Activated CD4-positive, alpha-beta T cell treated with anti-CD3 and anti-CD28 coated beads for 48 hours (primary cell): ENCODE measurements around the gene DPF3.
A peak's percentile ranks its signal among the peaks of the same experiment; 100 is the strongest.

Experiments used
- DNase-seq: peaks from one replicate; pipeline ENCODE4 v3.0.0-alpha.2; 2020

DPF3 gene

DNA sequence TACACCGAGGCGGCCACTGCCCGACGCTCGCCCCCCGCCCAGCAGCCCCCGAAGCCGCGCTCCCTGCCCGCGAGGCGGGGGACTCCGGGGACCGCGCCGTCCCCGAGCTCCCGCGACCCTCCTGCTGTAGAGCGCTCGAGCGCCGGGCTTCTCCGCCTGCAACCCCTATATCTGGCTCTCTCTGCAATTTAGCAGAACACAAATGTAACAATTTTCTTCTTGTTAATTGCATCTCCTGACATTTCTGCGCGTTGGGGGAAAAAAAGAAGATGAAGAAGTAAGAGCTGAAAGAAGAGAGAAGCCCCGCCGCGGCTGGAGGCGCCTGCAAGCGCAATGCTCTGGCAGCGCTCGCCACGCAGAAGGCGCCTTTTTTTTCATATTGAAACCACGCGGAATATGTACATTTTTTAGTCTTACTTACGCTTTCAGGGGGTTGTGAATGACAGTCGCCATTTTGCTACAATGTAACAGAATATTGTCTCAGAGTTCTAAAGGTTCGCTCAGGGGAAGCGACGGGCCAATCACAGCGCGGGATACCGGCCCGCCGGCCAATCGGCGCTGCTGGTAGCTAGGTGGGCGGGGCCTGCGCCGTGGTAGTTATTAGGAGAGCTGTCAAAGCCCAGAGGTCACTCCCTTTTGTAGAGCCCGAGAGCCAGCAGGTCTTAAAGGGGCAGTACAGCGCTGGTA, at the start of gene DPF3:
DPF3 (minus strand) TSS at position 466 of the 687 bp plus-strand sequence; CDS start at position 453, 13 bp downstream.
- peak; percentile 95 for DNase-seq

DNA sequence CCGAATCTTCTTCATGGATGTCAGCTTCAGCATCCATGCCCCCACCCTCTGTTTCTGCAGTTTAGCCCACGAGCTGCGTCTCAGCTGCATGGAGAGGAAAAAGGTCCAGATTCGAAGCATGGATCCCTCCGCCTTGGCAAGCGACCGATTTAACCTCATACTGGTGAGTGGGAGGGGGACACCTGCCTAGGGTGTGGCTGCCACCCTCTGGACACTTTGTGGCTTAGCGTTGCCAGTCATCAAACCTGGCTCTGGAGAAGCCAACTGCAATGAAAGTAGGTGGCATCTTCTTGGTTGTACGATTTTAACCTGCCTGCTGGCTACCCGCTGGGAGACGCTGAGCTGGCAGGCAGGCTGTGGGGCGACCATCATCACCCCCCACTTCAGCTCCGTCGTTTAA, 49.0 kb upstream of the DPF3 start:
- no peak for DNase-seq

DNA sequence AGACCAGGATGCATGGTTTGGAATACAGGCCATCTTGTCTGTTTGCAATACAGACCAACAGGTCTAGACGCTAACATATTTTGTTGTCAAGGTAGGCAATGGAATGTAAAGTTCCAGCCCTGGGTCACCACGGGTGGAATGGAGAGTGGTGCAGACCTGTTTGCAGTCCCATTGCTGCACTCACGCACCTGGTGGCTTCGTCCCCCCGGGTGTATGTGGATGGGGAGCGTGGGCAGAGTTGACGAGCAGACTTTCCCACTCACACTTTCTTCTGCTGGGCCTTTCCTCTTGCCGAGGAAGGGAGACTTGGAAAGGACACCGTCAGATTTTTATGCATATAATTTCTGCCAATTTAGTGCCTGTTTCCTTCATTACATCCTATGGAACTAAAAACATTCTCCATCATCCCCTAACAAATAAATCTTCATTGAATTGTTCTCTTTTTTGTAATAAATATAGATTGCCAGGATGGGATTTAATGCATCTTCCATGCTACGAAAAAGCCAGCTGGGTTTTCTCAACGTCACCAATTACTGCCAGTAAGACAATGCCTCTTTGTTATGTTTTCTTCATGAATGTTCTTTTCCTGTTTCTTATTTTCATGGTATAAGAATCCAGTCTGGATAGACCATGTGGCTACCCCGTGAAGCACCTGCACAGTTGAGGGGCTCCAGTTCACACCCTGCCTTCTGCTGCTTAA, 47.5 kb upstream of the DPF3 start:
- no peak for DNase-seq

DNA sequence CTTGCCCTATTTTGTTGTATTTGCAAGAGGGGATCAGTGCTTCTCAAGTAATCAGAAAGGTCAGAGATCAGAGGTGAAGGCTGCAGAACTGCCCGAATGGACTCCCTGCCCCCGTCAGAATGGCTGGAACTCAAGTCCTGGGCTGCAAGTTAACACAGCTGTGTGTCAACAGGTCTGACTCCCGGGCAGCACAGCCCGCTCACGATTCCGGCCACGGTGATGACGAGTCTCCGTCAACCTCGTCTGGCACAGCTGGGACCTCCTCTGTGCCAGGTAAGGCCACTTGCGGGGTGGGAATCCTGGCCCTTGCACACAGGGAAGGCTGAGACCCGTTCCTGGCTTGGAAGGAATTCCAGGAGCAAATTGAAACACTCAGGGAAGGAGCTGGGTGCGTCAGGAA, 45.7 kb upstream of the DPF3 start:
- DNase-seq: no peak

DNA sequence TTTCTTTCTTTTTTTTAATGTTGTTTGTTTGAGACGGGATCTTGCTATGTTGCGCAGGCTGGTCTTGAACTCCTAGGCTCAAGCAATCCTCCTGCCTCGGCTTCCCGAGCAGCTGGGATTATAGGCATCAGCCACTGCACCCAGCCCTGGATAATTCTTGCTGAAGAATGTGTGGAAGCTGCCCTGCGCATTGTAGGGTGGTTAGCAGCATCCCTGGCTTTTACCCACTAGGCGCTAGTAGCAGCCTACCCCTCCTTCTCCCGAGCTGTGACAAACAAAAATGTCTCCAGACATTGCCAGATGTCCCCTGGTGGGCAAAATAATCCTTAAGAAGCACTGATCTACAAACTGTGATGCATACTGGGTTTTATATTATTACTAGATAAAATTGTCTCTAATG, 39.0 kb upstream of the DPF3 start:
- no peak for DNase-seq

DNA sequence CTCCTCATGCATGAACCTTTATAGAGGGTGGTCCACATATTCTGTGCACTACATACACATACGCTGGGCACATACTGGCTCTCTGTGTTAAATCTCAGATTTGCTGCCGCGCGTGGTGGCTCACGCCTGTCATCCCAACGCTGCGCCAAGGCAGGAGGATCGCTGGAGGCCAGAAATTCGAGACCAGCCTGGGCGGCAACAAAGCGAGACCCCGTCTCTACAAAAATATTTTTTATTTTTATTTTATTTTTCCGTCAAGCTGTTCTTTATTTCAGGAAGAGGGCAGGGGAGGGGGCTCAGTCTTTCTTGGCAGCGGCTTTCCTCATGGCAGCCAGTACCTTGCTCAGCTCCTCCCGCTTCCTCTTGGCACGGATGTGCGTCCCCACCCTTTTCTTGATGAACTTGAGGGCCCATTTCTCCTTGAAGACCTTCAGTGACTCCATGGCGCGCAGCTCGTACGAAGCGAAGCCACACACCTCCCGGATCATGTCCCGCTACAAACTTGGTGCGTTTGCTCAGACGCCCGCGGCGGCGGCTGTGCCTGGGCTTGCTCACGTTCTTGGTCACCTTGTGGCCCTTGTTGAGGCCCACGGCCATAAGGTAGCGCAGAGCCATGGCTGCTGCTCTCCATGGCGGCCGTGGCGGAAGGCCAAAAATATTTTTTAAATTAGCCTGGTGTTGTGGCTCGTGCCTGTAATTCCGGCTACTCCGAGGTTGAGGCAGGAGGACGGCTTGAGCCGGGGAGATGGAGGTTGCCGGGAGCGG, 35.6 kb upstream of the DPF3 start:
- DNase-seq: no peak

DNA sequence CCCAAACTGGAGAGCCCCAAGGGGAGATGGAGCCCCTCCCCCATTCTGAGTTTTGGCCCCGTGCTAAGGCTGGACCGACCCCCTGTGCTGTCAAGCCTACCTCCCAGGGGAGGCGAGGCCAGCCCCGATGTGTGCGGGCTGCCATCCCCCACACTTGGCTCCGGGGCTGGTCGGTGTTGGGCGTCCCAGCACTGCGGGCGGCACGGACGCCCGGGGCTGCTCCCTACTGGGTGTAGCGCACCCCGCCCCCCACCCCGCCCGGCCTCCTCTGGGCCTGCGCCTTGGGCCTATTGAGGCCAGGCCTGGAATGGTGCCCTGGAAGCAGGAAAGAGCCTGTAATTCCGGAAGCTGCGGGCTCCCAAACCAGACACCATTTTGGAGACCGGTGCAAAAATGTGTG, 35.0 kb upstream of the DPF3 start:
- DNase-seq: no peak

DNA sequence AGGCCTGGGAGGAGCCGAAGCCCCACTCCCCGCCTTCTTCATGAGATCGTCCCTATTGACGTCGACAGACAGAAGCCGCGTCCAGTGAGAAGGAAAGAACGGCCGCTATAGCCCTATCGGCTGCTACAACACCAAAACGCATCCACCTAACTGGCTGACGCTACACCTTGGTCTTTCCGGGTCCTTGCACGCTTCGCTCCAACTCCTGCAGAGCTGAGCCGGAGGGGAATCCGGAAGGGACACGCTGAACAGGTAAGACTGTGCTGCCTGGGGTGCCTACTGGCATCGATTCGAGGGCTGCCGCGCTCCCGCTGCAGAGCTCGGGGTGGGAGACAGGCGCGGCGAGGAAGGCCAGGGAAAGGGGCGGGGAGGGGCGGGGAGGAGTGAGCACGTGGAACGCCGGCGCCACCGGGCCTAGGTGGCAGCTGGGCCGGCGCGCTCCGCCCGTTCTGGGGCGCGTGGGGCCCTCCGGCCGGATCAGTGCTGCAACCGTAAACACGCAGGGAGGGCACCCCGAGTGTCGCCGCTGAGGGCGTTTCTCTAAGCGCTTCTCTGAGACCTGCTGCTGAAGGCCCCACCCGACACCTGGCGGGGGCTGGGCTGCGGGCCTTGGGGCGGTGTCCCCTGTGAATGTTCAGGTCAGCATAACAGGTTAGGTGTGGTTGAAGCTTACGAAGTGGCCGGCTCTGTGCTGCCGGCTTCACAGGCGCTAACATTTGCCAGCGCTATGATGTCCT, 32.6 kb upstream of the DPF3 start, which contains the start of gene DCAF4:
DCAF4 (plus strand) TSS at position 173 of the 737 bp plus-strand sequence. CDS start 11,515 bp downstream, outside the sequence.
- DNase-seq: peak; percentile 96

DNA sequence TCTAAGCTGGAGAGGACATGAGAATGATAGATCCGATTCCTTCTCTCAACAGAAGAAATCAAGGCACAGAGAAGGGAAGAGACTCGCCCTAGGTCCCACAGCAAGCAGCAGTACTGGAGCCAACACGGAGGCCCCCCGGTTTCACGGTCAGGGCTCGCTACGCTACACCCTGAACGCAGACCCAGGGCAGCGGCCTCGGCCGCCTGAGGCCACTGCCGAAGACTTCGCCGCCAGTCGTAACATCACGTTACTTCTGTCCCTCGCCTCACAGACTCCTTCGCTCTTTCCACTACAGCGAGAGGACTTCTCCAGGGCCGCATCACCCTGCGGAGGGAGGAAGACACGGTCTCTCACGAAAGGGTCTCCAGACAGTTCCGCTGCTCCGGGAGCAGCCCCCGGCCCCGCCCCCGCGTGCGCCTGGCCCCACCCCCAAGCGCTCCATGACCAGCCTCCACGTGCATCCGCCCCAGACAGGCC, 32.0 kb upstream of the DPF3 start:
- DNase-seq: no peak

DNA sequence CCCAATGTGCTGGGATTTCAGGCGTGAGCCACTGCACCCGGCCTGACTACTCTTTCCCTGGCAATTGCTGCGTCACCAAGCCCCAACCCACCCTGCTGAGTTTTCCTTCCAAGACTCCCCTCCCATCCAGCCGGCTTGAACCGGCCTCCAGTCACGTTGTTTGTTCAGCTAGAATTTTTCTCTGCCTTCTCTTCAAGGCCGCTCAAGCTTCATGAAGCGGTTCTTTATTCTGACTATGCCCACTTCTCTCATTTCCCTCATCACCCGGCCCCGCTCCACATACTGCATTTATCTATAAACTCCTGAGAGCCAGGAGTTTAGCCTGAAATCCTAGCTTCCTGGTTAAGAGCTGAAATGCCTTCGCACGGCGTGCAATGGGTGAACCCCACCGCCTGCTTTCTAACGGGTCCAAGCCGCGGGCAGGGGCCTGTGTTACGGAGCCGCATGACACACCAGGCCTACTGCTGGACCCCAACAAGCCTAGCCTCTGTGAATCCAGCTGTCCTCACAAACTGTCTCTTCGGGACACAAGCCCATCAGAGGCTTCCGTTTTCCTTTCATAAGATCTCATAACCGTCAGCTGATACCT, 31.4 kb upstream of the DPF3 start:
- no peak for DNase-seq

DNA sequence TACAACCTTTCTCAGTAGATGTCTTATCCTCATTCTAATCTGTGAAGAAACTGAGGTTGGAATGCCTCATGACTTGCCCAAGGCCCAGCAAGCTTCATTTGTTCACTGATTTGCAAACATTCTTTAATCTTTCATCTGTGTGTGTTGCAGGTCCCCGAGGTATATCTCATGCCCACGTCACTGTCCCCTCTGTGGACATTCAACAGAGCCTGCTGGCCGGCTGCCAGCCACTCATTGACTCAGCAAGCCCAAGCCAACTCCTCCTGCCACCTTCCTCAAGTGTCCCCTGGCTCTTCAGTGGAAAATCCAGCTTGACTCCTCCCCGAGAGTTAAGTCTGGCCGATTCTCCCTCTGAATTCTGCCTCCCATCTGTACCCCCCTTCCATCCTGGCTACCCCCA, 30.4 kb upstream of the DPF3 start:
- no peak for DNase-seq

DNA sequence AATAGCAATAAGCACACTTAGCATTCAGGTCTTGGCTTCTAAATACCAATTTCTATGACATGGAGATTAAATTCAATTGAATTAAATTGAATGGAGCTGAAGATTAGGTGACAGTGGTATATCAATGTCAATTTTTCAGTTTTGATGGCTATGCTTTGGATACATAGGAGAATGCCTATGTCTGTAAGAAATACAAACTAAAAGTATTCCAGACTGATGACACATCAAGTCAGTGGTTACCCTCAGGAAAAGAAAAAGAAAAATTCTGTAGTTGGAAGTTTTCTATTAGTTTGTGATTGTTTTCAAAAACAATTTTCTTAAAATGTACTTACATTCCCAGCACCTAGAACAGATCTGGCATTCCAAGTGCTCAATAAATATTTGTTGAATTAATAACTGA, 27.5 kb upstream of the DPF3 start:
- no peak for DNase-seq

DNA sequence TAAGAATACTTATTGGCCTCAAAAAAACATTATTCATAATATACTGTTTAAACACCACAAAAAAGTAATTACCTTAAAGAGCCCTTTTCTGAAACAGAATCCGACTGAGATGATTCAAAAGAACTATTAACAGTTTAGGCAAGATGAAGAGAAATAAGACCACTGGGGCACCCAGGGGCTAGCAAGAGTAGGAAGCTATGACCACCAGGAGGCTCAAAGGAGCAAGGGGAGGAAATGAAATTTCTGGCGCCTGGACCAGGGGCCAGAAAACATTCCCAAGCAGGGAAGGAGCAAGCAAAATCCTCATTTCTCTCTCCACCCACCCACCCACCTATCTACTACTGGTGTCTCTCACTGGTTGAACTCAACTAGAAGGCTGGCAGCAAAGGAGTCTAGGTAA, 26.1 kb upstream of the DPF3 start:
- DNase-seq: no peak

DNA sequence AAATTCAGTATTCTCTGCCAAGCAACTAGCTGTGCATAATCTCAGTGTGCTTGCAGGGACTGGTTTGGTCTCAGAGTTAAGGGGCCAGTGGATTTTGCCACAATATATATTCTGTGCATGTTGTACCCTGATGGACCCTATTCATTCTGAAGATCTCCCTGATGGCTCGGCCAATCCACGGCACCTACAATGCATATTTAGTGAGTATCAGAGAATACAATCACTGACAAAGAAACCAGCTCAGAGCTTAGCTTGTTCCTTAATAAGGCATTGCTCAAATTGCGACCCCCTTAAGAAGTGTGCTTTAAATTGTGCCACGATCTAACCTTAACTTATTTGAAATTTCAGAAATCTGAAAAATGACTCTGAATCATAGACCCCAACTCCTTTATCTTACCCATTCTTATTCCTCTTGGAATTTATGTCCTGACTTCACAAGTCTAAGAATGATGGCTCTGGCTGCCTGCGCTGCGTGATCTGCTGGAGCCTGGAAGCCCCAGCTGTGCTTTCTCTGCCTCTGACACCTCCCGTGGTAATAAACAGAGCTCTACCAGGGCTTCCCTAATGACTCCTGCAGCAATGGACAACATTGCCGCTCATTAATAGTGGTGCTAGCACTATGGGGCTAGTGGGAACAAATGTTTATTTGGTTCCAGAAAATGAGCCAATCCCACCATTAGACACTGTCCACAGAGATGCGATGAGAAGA, 23.3 kb upstream of the DPF3 start:
- DNase-seq: no peak

DNA sequence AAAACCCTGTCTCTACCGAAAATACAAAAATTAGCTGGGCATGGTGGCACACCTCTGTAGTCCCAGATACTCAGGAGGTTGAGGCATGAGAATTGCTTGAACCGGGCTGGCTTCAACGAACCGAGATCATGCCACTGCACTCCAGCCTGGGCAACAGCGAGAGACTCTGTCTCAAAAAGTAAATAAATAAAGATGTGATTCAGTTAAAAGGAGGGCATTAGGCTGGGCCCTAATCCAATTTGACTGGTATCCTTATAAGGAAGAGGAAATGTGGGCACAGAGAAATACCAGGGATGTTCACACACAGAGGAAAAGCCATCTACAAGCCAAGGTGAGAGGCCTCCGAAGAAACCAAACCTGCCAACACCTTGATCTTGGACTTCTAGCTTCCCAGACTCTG, 22.3 kb upstream of the DPF3 start:
- DNase-seq: no peak

DNA sequence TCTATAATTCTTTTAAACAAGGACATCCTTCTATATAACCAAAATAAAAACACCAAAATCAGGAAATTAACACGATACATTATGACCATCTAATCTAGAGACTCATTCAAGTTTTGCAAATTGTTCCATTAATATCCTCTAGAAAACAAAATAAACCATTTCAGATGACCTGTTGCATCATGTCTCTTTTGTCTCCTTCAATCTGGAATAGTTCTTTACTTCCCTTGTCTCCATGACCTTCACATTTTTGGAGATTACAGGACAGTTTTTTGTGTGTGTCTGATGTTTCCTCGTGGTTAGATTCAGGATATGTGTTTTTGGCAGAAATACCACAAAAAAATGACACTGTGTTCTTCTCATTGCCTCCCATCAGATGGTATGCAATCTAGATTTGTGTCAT, 19.9 kb upstream of the DPF3 start:
- DNase-seq: no peak

DNA sequence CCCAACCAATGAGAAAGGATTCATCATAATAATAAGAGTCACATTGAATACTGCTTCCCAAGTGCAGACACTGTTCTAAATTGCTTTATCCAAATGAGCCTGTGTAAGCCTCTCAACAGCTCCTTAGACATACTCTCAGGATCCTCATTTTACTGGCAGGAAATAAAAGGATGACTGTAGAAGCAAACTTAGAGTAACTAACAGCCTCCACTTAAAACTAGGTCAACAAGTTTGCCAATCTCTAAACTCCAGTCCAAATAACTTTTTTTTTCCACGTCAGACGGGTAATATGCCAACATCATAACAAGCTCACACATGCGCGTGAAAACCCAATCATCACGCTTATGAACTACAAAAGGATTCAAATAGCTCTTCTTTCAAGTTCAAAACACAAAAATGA, 15.3 kb upstream of the DPF3 start:
- DNase-seq: no peak

DNA sequence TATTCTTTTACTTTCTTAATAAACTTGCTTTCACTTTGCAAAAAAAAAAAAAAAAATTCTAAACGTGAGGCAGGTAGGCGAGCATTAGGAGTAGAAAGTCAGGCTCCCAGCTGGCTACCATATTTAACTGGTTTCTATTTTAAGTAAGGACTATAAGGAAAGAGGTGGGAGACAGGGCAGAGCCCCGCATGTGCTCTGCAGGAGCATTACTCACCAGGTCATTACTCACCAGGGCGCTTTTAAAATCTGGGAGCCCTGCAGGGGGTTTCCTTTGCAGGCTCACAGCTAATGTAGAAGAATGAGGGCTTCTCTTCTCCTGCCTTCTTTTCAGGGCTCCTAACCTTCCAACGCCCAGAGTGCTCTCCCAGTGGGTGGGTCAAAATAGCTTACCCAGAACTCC, 14.0 kb upstream of the DPF3 start:
- no peak for DNase-seq

DNA sequence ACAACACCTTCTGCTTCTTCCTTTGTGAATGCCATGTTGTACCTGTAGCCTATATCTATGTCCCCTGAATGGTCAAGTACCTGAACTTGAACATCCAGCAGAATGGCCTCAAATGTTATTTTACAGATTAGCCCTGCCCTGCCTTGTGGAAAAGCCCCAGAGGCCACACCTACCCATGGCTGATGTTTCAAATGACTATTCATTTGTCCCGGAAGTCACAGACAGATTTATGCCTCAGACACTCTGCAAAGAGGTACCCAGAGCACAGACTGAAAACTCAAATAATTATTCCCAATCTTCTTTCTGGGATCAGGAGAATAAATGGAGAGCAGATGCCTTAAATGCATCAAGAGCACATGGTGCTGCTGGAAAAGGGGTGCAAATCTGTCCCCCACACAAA, 13.0 kb upstream of the DPF3 start:
- no peak for DNase-seq

DNA sequence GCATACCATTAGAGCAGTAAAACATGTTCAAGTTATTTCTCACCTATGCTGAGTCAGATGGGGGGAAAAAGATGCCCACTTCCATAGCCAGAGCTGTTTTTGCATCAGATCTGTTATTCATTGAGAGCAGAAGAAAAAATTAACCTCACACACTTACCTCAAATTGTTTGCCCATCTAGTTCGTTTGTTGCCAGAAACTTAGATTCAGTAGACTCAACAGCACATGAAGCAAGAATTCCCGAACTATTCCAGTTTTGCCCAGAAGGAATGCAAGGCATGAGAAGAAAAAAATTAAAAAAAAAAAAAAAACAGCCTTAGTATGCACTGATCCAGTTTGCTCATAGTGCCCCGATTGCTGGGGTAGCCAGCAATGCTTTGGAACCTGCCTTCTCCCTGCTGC, 12.4 kb upstream of the DPF3 start:
- DNase-seq: no peak

DNA sequence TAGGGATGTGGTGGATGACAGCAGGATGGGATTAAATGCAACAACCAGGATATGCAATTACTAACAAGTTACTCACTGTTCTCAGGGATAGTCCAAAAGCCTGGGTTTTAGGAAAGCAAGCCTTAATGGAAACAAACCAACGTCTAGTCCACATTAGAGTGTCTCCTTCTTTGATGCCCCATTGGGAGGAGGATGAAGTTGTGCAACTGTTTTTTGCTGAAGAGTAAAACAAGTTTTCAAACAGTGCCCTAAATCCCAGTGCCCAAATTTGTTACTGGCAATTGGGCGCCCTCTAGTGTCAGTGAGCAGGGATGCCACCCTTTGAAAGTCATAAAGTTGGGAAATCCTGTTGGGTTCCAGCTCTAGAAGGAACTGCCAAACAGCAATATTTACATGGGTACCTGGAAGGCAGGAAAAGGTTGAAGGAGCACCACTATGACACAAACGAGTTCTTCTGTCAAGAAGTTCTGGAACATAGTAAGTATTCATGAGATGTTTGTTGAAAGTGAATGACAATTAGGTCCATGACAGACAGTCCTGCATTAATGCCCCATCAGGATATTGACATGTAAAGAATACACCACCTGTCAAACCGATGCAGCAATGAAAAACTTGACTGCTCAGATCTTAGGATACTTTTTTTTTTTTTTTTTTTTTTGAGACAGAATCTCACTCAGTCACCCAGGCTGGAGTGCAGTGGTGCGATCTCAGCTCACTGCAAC, 11.1 kb upstream of the DPF3 start:
- DNase-seq: peak; percentile 63
